OCI-LY7 (cell line): ENCODE measurements around the gene PAX2. TPM values are rescaled to one million over a fixed set of nuclear protein-coding genes. Genes with fewer than 3 reads are reported as not detected.

Experiments used
- BruUV-seq: library from RNA; stranded (reverse); fragments of 400-500 nt; replicated peaks from 2 replicates; lab custom pipeline; 2021; lab: Mats Ljungman, UMichigan
- CTCF ChIA-PET: fragments of 300-600 bp; sonication (Branson Sonifier 250); formaldehyde crosslinking; loops from one replicate; lab custom pipeline; 2022; ENCODE audit warnings: antibody characterized with exemption; ENCODE audit not compliant: unreplicated experiment; lab: Charles Lee
- POLR2A ChIA-PET: fragments of 300-600 bp; sonication (Branson Sonifier 250); formaldehyde crosslinking; loops from one replicate; lab custom pipeline; 2022; ENCODE audit warnings: antibody characterized with exemption; lab: Charles Lee
- DNase-seq: peaks from one replicate; pipeline ENCODE4 v3.0.0-alpha.2; 2015; ENCODE audit warnings: low spot score
- H2AFZ ChIP-seq: fragments of 200-600 bp; sonication (generic), shearing (Covaris generic); 2 replicates; pipeline ENCODE4 v1.6.1; 2014; ENCODE audit warnings: mild to moderate bottlenecking, antibody characterized with exemption, low read length, moderate library complexity
- H3K27ac ChIP-seq: fragments of 200-600 bp; sonication (generic); 2 replicates; pipeline ENCODE4 v1.5.1; 2014; ENCODE audit warnings: mixed run types, low read depth, mild to moderate bottlenecking, moderate library complexity, low read length, inconsistent platforms; ENCODE audit not compliant: poor library complexity, severe bottlenecking
- H3K36me3 ChIP-seq: fragments of 200-600 bp; sonication (generic); 2 replicates; pipeline ENCODE4 v1.6.1; 2014; ENCODE audit warnings: mild to moderate bottlenecking, antibody characterized with exemption, low read length, moderate library complexity, mixed read lengths; ENCODE audit not compliant: insufficient read depth
- H3K4me1 ChIP-seq: fragments of 200-600 bp; sonication (generic); 2 replicates; pipeline ENCODE4 v1.5.1; 2014; ENCODE audit warnings: mild to moderate bottlenecking, low read length; ENCODE audit not compliant: insufficient read depth, poor library complexity, severe bottlenecking
- H3K4me2 ChIP-seq: fragments of 200-600 bp; sonication (generic); 2 replicates; pipeline ENCODE4 v1.6.1; 2014; ENCODE audit warnings: mild to moderate bottlenecking, low read length
- H3K4me3 ChIP-seq: fragments of 200-600 bp; sonication (generic); 2 replicates; pipeline ENCODE4 v1.5.1; 2014; ENCODE audit warnings: mild to moderate bottlenecking, low read depth, low read length; ENCODE audit not compliant: poor library complexity, severe bottlenecking
- H3K79me2 ChIP-seq: fragments of 200-600 bp; sonication (generic); 2 replicates; pipeline ENCODE4 v1.6.1; 2016; ENCODE audit warnings: low read depth, mild to moderate bottlenecking, low read length, moderate library complexity, mixed read lengths; ENCODE audit not compliant: insufficient read depth
- H3K9me2 ChIP-seq: fragments of 200-600 bp; sonication (generic); 2 replicates; pipeline ENCODE4 v1.6.1; 2016; ENCODE audit warnings: mild to moderate bottlenecking, low read length, mixed read lengths; ENCODE audit not compliant: insufficient read depth
- H3K9me3 ChIP-seq: fragments of 200-600 bp; sonication (generic); 2 replicates; pipeline ENCODE4 v1.6.1; 2014; ENCODE audit warnings: mild to moderate bottlenecking, mixed run types, low read length, mixed read lengths
- H4K20me1 ChIP-seq: fragments of 200-600 bp; sonication (generic); 2 replicates; pipeline ENCODE4 v1.6.1; 2014; ENCODE audit warnings: mild to moderate bottlenecking, antibody characterized with exemption, low read length, moderate library complexity, mixed read lengths; ENCODE audit not compliant: insufficient read depth
- CTCF ChIP-seq: fragments of 200-600 bp; sonication (generic); conservative IDR thresholded peaks from 2 replicates; pipeline ENCODE4 v1.5.1; 2014; ENCODE audit warnings: mild to moderate bottlenecking, antibody characterized with exemption, low read length, moderate library complexity, mixed read lengths
- EZH2phosphoT487 ChIP-seq: fragments of 200-600 bp; sonication (generic); IDR thresholded peaks from 2 replicates; pipeline ENCODE4 v1.6.1; 2018; ENCODE audit warnings: low read depth, borderline replicate concordance, mild to moderate bottlenecking, mixed run types, antibody characterized with exemption, low read length, moderate library complexity, mixed read lengths
- intact Hi-C: fragments of 100-400 bp; cut with micrococcal nuclease; formaldehyde crosslinking; loops from one replicate; pipeline ENCODE4 v1.10.0; 2022; ENCODE audit not compliant: unreplicated experiment
- total RNA-seq, 2 experiments: library from RNA; depleted of rRNA in 1 of 2; stranded (reverse); fragments of >200 nt in 1 of 2; shearing (Covaris generic) in 1 of 2; gene quantifications; 2 replicates each; pipeline ENCODE4 v1.2.3, GENCODE V29; 2014 to 2022

Gene PAX2
- total RNA-seq, 2 experiments from 2014 or later = not detected

GRCh38 chr10:100848770-100849169, 103.4 kb downstream of the PAX2 start:
- intact Hi-C loops = no loop called here
- H3K27ac ChIP-seq = no peak overlapping the region
- TF ChIP-seq CTCF (no peak), EZH2phosphoT487 (no peak)
- ChIA-PET CTCF (no interaction called here), POLR2A (no interaction called here)
- no peaks in the 10 kb centered on the region for H3K4me1 ChIP-seq
- H4K20me1 ChIP-seq = no peaks in the 10 kb centered on the region
- H2AFZ ChIP-seq = no peak overlapping the region
- no peaks in the 10 kb centered on the region for H3K79me2 ChIP-seq
- H3K9me2 ChIP-seq = no peaks in the 10 kb centered on the region
- H3K4me2 ChIP-seq = no peak overlapping the region
- H3K9me3 ChIP-seq = no peaks in the 10 kb centered on the region
- no TSS peak for BruUV-seq
- H3K4me3 ChIP-seq = no peak overlapping the region
- DNase-seq = no peak
- H3K36me3 ChIP-seq = no peaks in the 10 kb centered on the region

- Histone ChIP-seq H4K20me1 (no peaks in the 10 kb centered on the region), H3K27ac (no peak overlapping the region), H3K4me3 (no peak overlapping the region), H3K36me3 (no peaks in the 10 kb centered on the region), H3K4me2 (no peak overlapping the region), H3K9me2 (no peaks in the 10 kb centered on the region), H3K4me1 (no peaks in the 10 kb centered on the region), H2AFZ (no peak overlapping the region), H3K79me2 (no peaks in the 10 kb centered on the region), H3K9me3 (no peaks in the 10 kb centered on the region)
- intact Hi-C loops = no loop called here
- BruUV-seq = no TSS peak
- POLR2A ChIA-PET = no interaction called here
- no peak for DNase-seq
- no peak for TF ChIP-seq EZH2phosphoT487
- no peak for TF ChIP-seq CTCF
- CTCF ChIA-PET = interaction anchor here (0.6 kb wide), 1 partner anchor 10 kb away, joined by 3 read pairs; no protein-coding TSS in a partner anchor
Measured at GRCh38 chr10:100858261-100858660, 112.9 kb downstream of the PAX2 start.

GRCh38 chr10:100858747-100859483, 113.5 kb downstream of the PAX2 start:
- ChIA-PET CTCF (no interaction called here), POLR2A (no interaction called here)
- TF ChIP-seq EZH2phosphoT487 (no peak), CTCF (no peak)

More at GRCh38 chr10:100858747-100859483, 113.5 kb downstream of the PAX2 start:
- Histone ChIP-seq H3K4me2 (no peak overlapping the region), H3K27ac (no peak overlapping the region), H2AFZ (no peak overlapping the region), H3K4me3 (no peak overlapping the region), H3K4me1 (no peaks in the 10 kb centered on the region), H3K79me2 (no peaks in the 10 kb centered on the region), H3K36me3 (no peaks in the 10 kb centered on the region), H3K9me3 (no peaks in the 10 kb centered on the region), H3K9me2 (no peaks in the 10 kb centered on the region), H4K20me1 (no peaks in the 10 kb centered on the region)
- no peak for DNase-seq
- intact Hi-C loops = no loop called here
- no TSS peak for BruUV-seq
